ENCODE data around the gene MMP28. TPM values are rescaled to one million over a fixed set of nuclear protein-coding genes. Genes with fewer than 3 reads are reported as not detected.
A peak's percentile ranks its signal among the peaks of the same experiment; 100 is the strongest.

Gene MMP28
- total RNA-seq, 2 donors from 2014 or later = 8.3 to 15.2 TPM

DNA sequence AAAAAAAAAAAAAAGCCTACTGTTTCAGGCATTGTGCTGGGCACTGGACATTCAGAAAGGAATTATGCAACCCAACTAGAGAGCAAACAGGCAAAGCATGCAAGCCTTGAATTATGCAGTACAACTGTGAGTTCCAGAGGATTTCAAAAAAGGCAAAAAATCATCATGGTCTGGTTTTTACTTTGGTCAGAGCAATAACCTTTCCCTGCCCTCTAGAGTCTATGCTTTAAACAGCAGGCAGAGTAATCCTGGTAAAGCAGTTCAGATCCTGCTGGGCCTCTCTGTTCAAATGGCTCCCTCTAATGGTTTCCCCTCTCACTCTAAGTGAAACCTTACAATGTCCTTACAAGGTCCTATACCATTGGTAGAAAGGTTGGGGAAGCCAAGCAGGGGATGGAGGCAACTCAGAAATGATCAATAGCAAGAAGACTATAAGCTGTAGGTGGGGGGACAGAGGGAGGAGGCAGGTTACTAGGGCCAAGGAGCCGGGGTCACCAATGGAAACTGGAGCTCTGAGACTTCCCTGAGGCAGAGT is 9.3 kb upstream of the MMP28 start:
- Histone ChIP-seq H3K4me3 (no peak overlapping the region), H3K9me3 (no peaks in the 10 kb centered on the region), H3K27ac (peak overlapping the region in 1 of 4 donors; percentile 5), H3K4me1 (peaks cover 12% of the 10 kb centered on the region), H3K36me3 (replicated peaks in 1 of 2; ENCODE audit: insufficient read depth in 1 of 2, low read depth in 2 of 2) (no peaks in the 10 kb centered on the region), H3K27me3 (no peaks in the 10 kb centered on the region)
- intact Hi-C loops (cut with DNase I) = loop anchor here (5.0 kb wide), 1 partner anchor 37 kb away; no protein-coding TSS in a partner anchor
- TF ChIP-seq CTCF (IDR thresholded peaks at IDR 0.05) (peak; percentile 62 to 98 (median 94)), POLR2A (IDR thresholded peaks at IDR 0.05) (peak in 1 of 3 donors; percentile 21)
- ATAC-seq (peak; percentile 50), DNase-seq (peak; percentile 47 to 82 (median 63))
- WGBS, 2 donors = 20 to 27% methylated on average over 1 of the region's 1 CpG

DNA sequence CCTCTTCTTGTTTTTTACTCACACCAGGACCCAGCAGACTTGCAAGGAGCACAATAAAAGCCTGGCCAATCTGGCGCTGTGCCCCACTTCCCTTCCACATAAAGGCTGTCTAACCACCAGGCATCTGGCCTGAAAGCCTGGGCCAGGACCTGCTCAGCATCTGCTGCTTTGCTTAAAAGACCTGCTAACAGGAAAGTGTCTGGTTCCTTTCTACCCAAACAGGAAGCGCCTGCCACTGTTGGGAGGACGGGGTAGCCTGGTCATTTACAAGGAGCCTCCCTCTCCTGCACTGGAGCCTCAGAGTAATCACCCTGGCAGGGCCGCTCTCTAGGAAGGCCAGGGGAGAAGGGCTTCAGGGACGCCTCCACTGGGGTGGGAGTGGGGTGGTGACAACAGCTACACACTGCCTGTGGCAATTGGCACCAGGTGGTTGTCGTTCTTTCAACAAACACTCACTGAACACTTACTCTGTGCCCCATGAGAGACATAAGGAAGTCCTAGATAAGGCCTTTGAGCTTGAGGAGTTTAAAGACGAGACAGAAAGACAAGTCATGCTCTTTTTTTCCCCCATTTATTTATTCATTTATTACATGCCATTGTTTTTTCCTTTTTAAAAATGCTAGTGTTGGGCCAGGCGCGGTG is 6.3 kb upstream of the MMP28 start:
- H3K27ac ChIP-seq = peak overlapping the region in 1 of 4 donors; percentile 17
- ATAC-seq (no peak), DNase-seq (peak in 3 of 4 donors; percentile 46 to 49 (median 47))
- intact Hi-C loops (cut with DNase I) = no loop called here
- H3K4me1 ChIP-seq = peaks cover 9% of the 10 kb centered on the region
- no peaks in the 10 kb centered on the region for H3K36me3 ChIP-seq (replicated peaks in 1 of 2; ENCODE audit: insufficient read depth in 1 of 2, low read depth in 2 of 2)
- H3K9me3 ChIP-seq = no peaks in the 10 kb centered on the region
- TF ChIP-seq POLR2A (IDR thresholded peaks at IDR 0.05) = no peak
- WGBS, 2 donors = 69 to 71% methylated on average over 6 to 9 of the region's 9 CpGs
- no peak overlapping the region for H3K4me3 ChIP-seq
- no peaks in the 10 kb centered on the region for H3K27me3 ChIP-seq

DNA sequence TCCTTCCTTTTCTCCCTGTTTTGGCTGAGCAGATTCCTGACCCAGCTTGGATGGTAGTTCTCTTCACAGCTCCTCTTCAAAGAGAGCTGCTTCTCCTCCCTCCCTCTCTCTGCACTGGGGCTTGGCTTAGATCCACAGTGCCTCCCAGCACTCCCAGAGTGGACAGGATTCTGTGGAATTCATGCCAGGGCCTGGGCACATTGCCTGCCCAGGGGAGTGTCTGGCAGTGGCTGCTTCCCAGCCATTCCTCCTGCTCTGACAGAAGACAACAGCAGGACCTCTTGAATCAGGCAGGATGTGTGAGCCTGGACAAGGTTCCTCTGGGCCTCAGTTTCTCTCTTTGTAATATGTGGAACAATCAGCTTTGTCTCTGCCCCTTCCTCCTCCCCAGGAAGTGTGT is 4.5 kb upstream of the MMP28 start:
- peak; percentile 56 for ATAC-seq
- intact Hi-C loops (cut with DNase I) = no loop called here
- TF ChIP-seq CTCF (IDR thresholded peaks at IDR 0.05) (no peak), POLR2A (IDR thresholded peaks at IDR 0.05) (no peak)
- Histone ChIP-seq H3K4me3 (no peak overlapping the region), H3K27ac (peak overlapping the region in 3 of 4 donors; percentile 19 to 43 (median 19)), H3K27me3 (no peaks in the 10 kb centered on the region), H3K4me1 (peaks cover 17% of the 10 kb centered on the region), H3K36me3 (replicated peaks in 1 of 2; ENCODE audit: insufficient read depth in 1 of 2, low read depth in 2 of 2) (no peaks in the 10 kb centered on the region), H3K9me3 (no peaks in the 10 kb centered on the region)
- DNase-seq = peak; percentile 61 to 85 (median 77)

DNA sequence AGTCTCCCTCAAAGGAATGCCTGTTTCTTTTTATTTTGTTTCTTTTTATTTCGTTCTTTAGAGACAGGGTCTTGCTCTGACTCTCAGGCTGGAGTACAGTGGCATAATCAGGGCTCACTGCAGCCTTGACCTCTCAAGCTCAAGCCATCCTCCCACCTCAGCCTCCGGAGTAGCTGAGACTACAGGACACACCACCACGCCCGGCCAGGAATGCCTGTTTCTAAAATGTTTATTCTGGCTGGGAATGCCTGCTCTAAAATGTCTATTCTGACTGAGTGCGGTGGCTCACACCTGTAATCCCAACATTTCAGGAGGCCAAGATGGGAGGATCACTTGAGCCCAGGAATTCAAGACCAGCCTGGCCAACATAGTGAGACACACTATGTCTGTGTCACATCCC is 2.5 kb upstream of the MMP28 start:
- Histone ChIP-seq H3K27me3 (no peaks in the 10 kb centered on the region), H3K4me1 (peaks cover 22% of the 10 kb centered on the region)
- intact Hi-C loops (cut with DNase I) = no loop called here

GRCh38 chr17:35797370-35797769 is 1.9 kb upstream of the MMP28 start:
- intact Hi-C loops (cut with DNase I) = no loop called here
- H3K36me3 ChIP-seq (replicated peaks in 1 of 2; ENCODE audit: insufficient read depth in 1 of 2, low read depth in 2 of 2) = no peaks in the 10 kb centered on the region
- ATAC-seq (no peak), DNase-seq (no peak)
- H3K27ac ChIP-seq = no peak overlapping the region
- H3K27me3 ChIP-seq = no peaks in the 10 kb centered on the region
- TF ChIP-seq POLR2A (IDR thresholded peaks at IDR 0.05) (no peak), CTCF (IDR thresholded peaks at IDR 0.05) (no peak)
- H3K9me3 ChIP-seq = no peaks in the 10 kb centered on the region
- no peak overlapping the region for H3K4me3 ChIP-seq
- 56 to 60% methylated on average over 3 to 4 of the region's 4 CpGs for WGBS, 2 donors
- H3K4me1 ChIP-seq = peaks cover 22% of the 10 kb centered on the region

More for the DNA sequence above, 2.5 kb upstream of the MMP28 start:
- WGBS, 2 donors = 70 to 71% methylated on average over 5 of the region's 5 CpGs
- no peak for TF ChIP-seq POLR2A (IDR thresholded peaks at IDR 0.05)
- no peak for TF ChIP-seq CTCF (IDR thresholded peaks at IDR 0.05)
- no peaks in the 10 kb centered on the region for H3K36me3 ChIP-seq (replicated peaks in 1 of 2; ENCODE audit: insufficient read depth in 1 of 2, low read depth in 2 of 2)
- no peak for ATAC-seq
- no peak for DNase-seq
- no peak overlapping the region for H3K4me3 ChIP-seq
- H3K27ac ChIP-seq = no peak overlapping the region
- H3K9me3 ChIP-seq = no peaks in the 10 kb centered on the region

Measured in body of pancreas (tissue), 4 donors.